CD4-positive, alpha-beta T cell (primary cell): Measurements from ENCODE around the gene JADE3. TPM values are rescaled to one million over a fixed set of nuclear protein-coding genes. Genes with fewer than 3 reads are reported as not detected.

Experiments used
- ATAC-seq: fragments of 200-7000 bp; cut with Tn5 transposase; one replicate; pipeline ENCODE4 v1.10.0; 2022; ENCODE audit warnings: mild to moderate bottlenecking; ENCODE audit not compliant: poor library complexity
- CTCF ChIA-PET: fragments of 350-600 bp; sonication (Branson Sonifier 250); formaldehyde crosslinking; loops from one replicate; lab custom pipeline; 2021; ENCODE audit warnings: antibody characterized with exemption, inconsistent platforms; lab: Charles Lee
- POLR2A ChIA-PET: fragments of 350-600 bp; sonication (Branson Sonifier 250); formaldehyde crosslinking; loops from one replicate; lab custom pipeline; 2021; ENCODE audit warnings: antibody characterized with exemption, inconsistent platforms; lab: Charles Lee
- DNase-seq, 14 experiments: peaks; one replicate each; pipeline ENCODE4 v3.0.0-alpha.2; 2013 to 2020; ENCODE audit warnings: mixed read lengths in 2 of 14
- H3K27ac ChIP-seq, 2 donors: one replicate each; pipeline versions ENCODE4 v1.5.1 to v1.7.0; 2013; ENCODE audit warnings: low read length in 2 of 2, low read depth in 1 of 2, mild to moderate bottlenecking in 1 of 2
- H3K27me3 ChIP-seq, 2 experiments: 1 replicate in 1 of 2; 2 replicates in 1 of 2; pipeline versions ENCODE4 v1.6.1 to v1.7.0; 2013; ENCODE audit warnings: low read length in 2 of 2, control low read depth in 1 of 2, mild to moderate bottlenecking in 1 of 2, moderate library complexity in 1 of 2; ENCODE audit not compliant: insufficient read depth in 2 of 2, control insufficient read depth in 1 of 2
- H3K36me3 ChIP-seq: one replicate; pipeline ENCODE4 v1.6.1; 2013; ENCODE audit warnings: low read length, control low read depth; ENCODE audit not compliant: insufficient read depth
- H3K4me1 ChIP-seq: one replicate; pipeline ENCODE4 v1.6.1; 2013; ENCODE audit warnings: low read length, control low read depth; ENCODE audit not compliant: insufficient read depth
- H3K4me3 ChIP-seq: one replicate; pipeline ENCODE4 v1.5.1; 2013; ENCODE audit warnings: mild to moderate bottlenecking, low read length, moderate library complexity
- H3K9me3 ChIP-seq, 2 experiments: 1 replicate in 1 of 2; 2 replicates in 1 of 2; pipeline versions ENCODE4 v1.6.1 to v1.7.0; 2013; ENCODE audit warnings: low read length in 2 of 2, mild to moderate bottlenecking in 2 of 2, control low read depth in 1 of 2, moderate library complexity in 1 of 2; ENCODE audit not compliant: control insufficient read depth in 1 of 2, insufficient read depth in 1 of 2
- H3K27ac Mint-ChIP-seq: one replicate; pipeline ENCODE4 v1.8.0; 2020; ENCODE audit warnings: mixed read lengths
- H3K27me3 Mint-ChIP-seq: one replicate; pipeline ENCODE4 v1.8.0; 2021; ENCODE audit warnings: mixed read lengths
- H3K36me3 Mint-ChIP-seq: one replicate; pipeline ENCODE4 v1.8.0; 2021; ENCODE audit warnings: low read depth, mixed read lengths
- H3K4me1 Mint-ChIP-seq: one replicate; pipeline ENCODE4 v1.8.0; 2021; ENCODE audit warnings: low read depth, mixed read lengths
- H3K4me3 Mint-ChIP-seq: one replicate; pipeline ENCODE4 v1.8.0; 2020; ENCODE audit warnings: mild to moderate bottlenecking, mixed read lengths
- H3K9me3 Mint-ChIP-seq: one replicate; pipeline ENCODE4 v1.8.0; 2020; ENCODE audit warnings: mixed read lengths
- CTCF ChIP-seq: fragments of 200-600 bp; IDR thresholded peaks from one replicate; pipeline ENCODE4 v1.8.0; 2022; ENCODE audit warnings: antibody characterized with exemption, mild to moderate bottlenecking
- intact Hi-C, 2 experiments: fragments of 100-400 bp; cut with DNase I in 1 of 2; cut with micrococcal nuclease in 1 of 2; formaldehyde crosslinking; loops; one replicate each; pipeline versions ENCODE4 v1.15.1 to v1.9.0; 2023 to 2025; cut with DNase I, micrococcal nuclease
- total RNA-seq, 174 experiments: library from RNA in 2 of 174; stranded (reverse) in 2 of 174; gene quantifications; one replicate each; pipeline ENCODE4 v1.2.3 and lab custom pipeline; 2021 to 2026

JADE3 gene
- total RNA-seq, 2 experiments from 2014 or later: 0.05 to 0.20 TPM

DNA sequence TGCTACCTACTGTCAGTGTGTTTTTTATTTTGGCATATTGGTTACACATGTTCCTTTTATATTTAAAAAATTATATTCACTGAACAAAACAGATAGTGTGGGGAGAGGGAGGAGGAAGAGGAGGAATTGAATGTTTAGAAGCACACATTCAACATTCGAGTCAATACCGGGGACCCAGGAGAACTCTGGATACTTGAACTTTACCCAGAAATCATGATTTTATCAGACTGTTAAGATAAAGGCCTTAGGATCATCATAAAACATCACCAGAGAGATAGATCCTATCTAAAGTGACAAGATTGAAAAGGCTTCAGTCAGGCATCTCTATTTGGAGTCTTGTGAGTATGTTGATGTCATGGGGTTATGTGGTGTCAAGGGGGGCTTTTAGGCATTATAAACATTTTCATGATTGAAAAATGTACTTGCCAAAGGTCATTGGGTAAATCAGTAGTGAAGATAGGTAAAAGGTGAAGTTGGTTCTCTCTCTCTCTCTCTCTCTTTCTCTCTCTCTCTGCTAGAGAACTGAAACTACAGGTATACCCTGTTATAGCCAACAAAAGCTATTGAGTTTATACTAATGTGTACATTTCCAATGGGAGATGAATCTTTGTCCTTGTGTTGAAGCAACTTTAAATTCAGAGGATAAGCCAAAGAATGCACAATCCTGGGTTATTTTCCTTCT, 149.2 kb downstream of the JADE3 start:
- Mint-ChIP-seq H3K4me3 (no peak overlapping the region), H3K4me1 (no peaks in the 10 kb centered on the region), H3K27me3 (no peaks in the 10 kb centered on the region), H3K36me3 (no peaks in the 10 kb centered on the region), H3K9me3 (no peaks in the 10 kb centered on the region), H3K27ac (no peak overlapping the region)
- H3K4me1 ChIP-seq: no peaks in the 10 kb centered on the region
- intact Hi-C loops: no loop called here
- no peak overlapping the region for H3K4me3 ChIP-seq
- no peaks in the 10 kb centered on the region for H3K9me3 ChIP-seq
- CTCF ChIA-PET: interaction anchor here (0.6 kb wide), 1 partner anchor 12 kb away, joined by 5 read pairs; no protein-coding TSS in a partner anchor
- DNase-seq (no peak), ATAC-seq (no peak)
- H3K27ac ChIP-seq: no peak overlapping the region
- H3K27me3 ChIP-seq: peaks cover 0 to 4% of the 10 kb centered on the region in 2 experiments
- POLR2A ChIA-PET: no interaction called here
- no peaks in the 10 kb centered on the region for H3K36me3 ChIP-seq
- no peak for TF ChIP-seq CTCF

GRCh38 chrX:47063179-47063578, 151.0 kb downstream of the JADE3 start:
- no peaks in the 10 kb centered on the region for H3K36me3 Mint-ChIP-seq
- no peaks in the 10 kb centered on the region for H3K4me1 Mint-ChIP-seq
- H3K27ac ChIP-seq: no peak overlapping the region
- intact Hi-C loops: no loop called here
- no peak overlapping the region for H3K27ac Mint-ChIP-seq
- no peaks in the 10 kb centered on the region for H3K4me1 ChIP-seq
- H3K4me3 Mint-ChIP-seq: no peak overlapping the region
- POLR2A ChIA-PET: no interaction called here
- no peaks in the 10 kb centered on the region for H3K9me3 Mint-ChIP-seq
- no peak overlapping the region for H3K4me3 ChIP-seq
- H3K27me3 Mint-ChIP-seq: no peaks in the 10 kb centered on the region
- H3K27me3 ChIP-seq: peaks cover 0 to 4% of the 10 kb centered on the region in 2 experiments
- no peak for TF ChIP-seq CTCF
- H3K9me3 ChIP-seq: no peaks in the 10 kb centered on the region
- ATAC-seq (no peak), DNase-seq (no peak)
- CTCF ChIA-PET: no interaction called here
- H3K36me3 ChIP-seq: no peaks in the 10 kb centered on the region

DNA sequence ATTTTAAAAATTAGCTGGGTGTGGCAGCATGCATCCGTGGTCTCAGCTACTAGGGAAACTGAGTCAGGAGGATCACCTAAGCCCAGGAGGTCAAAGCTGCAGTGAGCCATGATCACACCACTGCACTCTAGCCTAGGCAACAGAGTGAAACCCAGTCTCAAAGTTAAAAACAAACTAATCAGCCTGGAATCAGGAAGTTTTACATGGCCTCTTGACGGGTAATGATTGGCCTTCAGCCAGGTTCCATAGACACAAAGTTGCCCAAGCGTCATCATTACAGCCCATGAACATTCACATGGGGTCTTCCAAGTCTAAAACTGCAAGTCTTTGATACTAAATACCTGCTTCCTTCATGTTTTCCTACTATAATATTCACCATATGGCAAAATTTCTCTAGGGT, 156.0 kb downstream of the JADE3 start:
- H3K27ac Mint-ChIP-seq: no peak overlapping the region
- POLR2A ChIA-PET: no interaction called here
- CTCF ChIA-PET: no interaction called here

More for the DNA sequence above, 156.0 kb downstream of the JADE3 start:
- no peak overlapping the region for H3K4me3 Mint-ChIP-seq
- intact Hi-C loops: no loop called here
- DNase-seq (no peak), ATAC-seq (no peak)
- no peaks in the 10 kb centered on the region for H3K36me3 Mint-ChIP-seq
- Histone ChIP-seq H3K27ac (no peak overlapping the region), H3K4me1 (no peaks in the 10 kb centered on the region), H3K36me3 (no peaks in the 10 kb centered on the region), H3K27me3 (no peaks in the 10 kb centered on the region), H3K4me3 (no peak overlapping the region), H3K9me3 (no peaks in the 10 kb centered on the region)
- no peaks in the 10 kb centered on the region for H3K27me3 Mint-ChIP-seq
- H3K9me3 Mint-ChIP-seq: no peaks in the 10 kb centered on the region
- no peaks in the 10 kb centered on the region for H3K4me1 Mint-ChIP-seq
- TF ChIP-seq CTCF: no peak
